Tibial nerve (tissue), 4 donors: ENCODE results near the gene ACSL1. TPM values are rescaled to one million over a fixed set of nuclear protein-coding genes. Genes with fewer than 3 reads are reported as not detected.
A peak's percentile ranks its signal among the peaks of the same experiment; 100 is the strongest.

Experiments used
- DNase-seq, 2 donors: peaks; one replicate each; pipeline ENCODE4 v3.0.0-alpha.2; 2019; ENCODE audit warnings: low spot score in 2 of 2
- H3K27ac ChIP-seq, 4 donors: fragments of 200-600 bp; sonication (generic) in 3 of 4; one replicate each; pipeline ENCODE4 v1.5.1; 2017 to 2019; ENCODE audit warnings: mild to moderate bottlenecking in 1 of 4
- H3K27me3 ChIP-seq, 2 donors: fragments of 200-600 bp; sonication (generic) in 1 of 2; one replicate each; pipeline versions ENCODE4 v1.5.1 to v1.6.0; 2017 to 2019
- H3K36me3 ChIP-seq, 3 donors: fragments of 200-600 bp; sonication (generic); one replicate each; pipeline ENCODE4 v1.5.1; 2018 to 2019
- H3K4me1 ChIP-seq, 4 donors: fragments of 200-600 bp; sonication (generic) in 3 of 4; one replicate each; pipeline ENCODE4 v1.5.1; 2017 to 2019
- H3K4me3 ChIP-seq, 4 donors: fragments of 200-600 bp; sonication (generic) in 3 of 4; one replicate each; pipeline ENCODE4 v1.5.1; 2017 to 2019; ENCODE audit warnings: mild to moderate bottlenecking in 1 of 4, moderate library complexity in 1 of 4
- H3K9me3 ChIP-seq, 4 donors: fragments of 200-600 bp; sonication (generic) in 3 of 4; one replicate each; pipeline ENCODE4 v1.5.1; 2017 to 2019
- CTCF ChIP-seq, 5 experiments: fragments of 200-600 bp in 3 of 5; fragments of 450-650 bp in 2 of 5; sonication (generic) in 3 of 5; IDR thresholded peaks; one replicate each; pipeline ENCODE4 v1.5.1; 2016 to 2019; ENCODE audit warnings: antibody characterized with exemption in 5 of 5, mild to moderate bottlenecking in 3 of 5, moderate library complexity in 2 of 5
- EP300 ChIP-seq, 2 donors: sonication (generic); formaldehyde crosslinking; IDR thresholded peaks; one replicate each; pipeline ENCODE4 v1.6.1; 2017; ENCODE audit warnings: antibody characterized with exemption in 2 of 2, mild to moderate bottlenecking in 1 of 2
- POLR2A ChIP-seq, 2 donors: fragments of 450-650 bp; IDR thresholded peaks; one replicate each; pipeline ENCODE4 v1.6.1; 2017; ENCODE audit warnings: antibody characterized with exemption in 2 of 2, mild to moderate bottlenecking in 2 of 2, moderate library complexity in 2 of 2
- WGBS, 2 donors: methylation state at CpG; one replicate each; pipeline ENCODE4 v1.1.5; 2018; 5-methylcytosine and 5-hydroxymethylcytosine counted together
- total RNA-seq, 4 donors: library from RNA; depleted of rRNA; stranded (reverse); fragments of >200 nt; gene quantifications; one replicate each; pipeline ENCODE4 v1.1.0, GENCODE V29; 2016

Gene ACSL1
- total RNA-seq, 4 donors from 2014 or later: 112 to 384 (median 211) TPM

- H3K4me1 ChIP-seq: peaks cover 0 to 65% (median 16%) of the 10 kb centered on the region in 4 donors
- TF ChIP-seq EP300 (IDR thresholded peaks at IDR 0.05) (no peak), POLR2A (IDR thresholded peaks at IDR 0.05) (no peak), CTCF (IDR thresholded peaks at IDR 0.05) (no peak)
- no peak for DNase-seq
- no peaks in the 10 kb centered on the region for H3K36me3 ChIP-seq
- H3K27me3 ChIP-seq: no peaks in the 10 kb centered on the region
- H3K9me3 ChIP-seq: no peaks in the 10 kb centered on the region
- peak overlapping the region in 1 of 4 donors; percentile 50 for H3K27ac ChIP-seq
- no peak overlapping the region for H3K4me3 ChIP-seq
- WGBS, 2 donors: 89 to 94% methylated on average over 7 to 11 of the region's 11 CpGs
Observed at GRCh38 chr4:184817494-184818215, 8.1 kb downstream of the ACSL1 start.

DNA sequence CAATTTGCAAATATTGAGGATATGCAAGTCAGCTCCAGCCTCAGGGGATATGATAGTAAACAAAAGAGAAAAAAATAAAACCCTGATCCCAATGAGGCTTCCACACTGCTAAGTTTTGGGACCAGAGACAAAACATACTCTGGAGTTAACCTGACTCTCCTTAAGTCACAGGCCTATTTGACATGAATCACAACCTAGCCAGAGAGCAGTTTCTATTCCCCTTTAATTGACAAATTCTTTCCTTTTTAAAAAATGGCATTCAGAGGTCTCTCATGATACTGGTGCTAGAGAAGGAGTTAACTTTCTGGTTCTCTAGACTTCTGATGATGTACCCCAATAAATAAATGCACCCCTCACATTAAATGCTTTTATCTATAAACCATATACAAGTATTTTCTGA, 8.8 kb downstream of the ACSL1 start:
- no peak for DNase-seq
- no peaks in the 10 kb centered on the region for H3K9me3 ChIP-seq
- no peak overlapping the region for H3K27ac ChIP-seq
- no peak overlapping the region for H3K4me3 ChIP-seq
- H3K36me3 ChIP-seq: no peaks in the 10 kb centered on the region
- no peaks in the 10 kb centered on the region for H3K27me3 ChIP-seq
- TF ChIP-seq CTCF (IDR thresholded peaks at IDR 0.05) (no peak), EP300 (IDR thresholded peaks at IDR 0.05) (no peak), POLR2A (IDR thresholded peaks at IDR 0.05) (no peak)
- peaks cover 0 to 65% (median 20%) of the 10 kb centered on the region in 4 donors for H3K4me1 ChIP-seq

DNA sequence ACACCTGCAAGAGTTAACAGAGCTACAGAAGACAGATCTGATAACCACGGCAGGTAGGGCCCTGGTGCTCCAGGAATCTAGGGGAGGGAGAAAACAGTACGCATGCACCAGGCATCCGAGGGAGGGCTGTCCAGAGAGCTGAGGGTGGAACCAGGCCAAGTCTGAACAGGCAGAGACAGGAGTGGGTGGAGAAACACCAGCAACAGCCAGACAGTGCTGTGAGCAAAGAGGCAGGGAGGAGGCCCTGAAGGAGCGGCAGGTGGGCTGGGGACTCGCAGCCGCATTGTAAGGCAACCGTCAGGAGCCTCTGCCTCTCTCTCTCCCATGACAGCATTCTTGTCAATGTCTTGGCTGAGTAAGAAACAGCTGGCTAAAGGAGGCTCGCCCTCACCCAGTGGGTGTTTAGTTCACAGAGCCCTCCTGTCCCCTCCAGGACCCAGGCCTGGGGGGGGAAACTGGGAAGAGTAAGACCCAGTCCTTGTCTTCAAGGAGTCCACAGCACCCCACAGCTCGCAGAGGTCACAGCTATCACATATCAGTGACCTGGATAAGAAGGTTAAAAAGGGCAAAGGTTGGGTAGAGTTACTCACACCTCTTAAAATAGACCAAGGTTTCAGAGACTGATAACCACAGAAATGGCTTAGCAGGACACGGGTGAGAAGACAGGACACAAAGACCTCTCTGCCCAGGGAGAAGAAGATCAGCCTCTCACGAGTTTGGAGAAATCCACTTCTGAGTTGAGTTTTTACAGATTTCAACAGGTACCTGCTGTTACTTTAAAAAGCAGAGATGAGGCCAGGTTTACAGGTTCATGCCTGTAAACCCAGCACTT, 10.5 kb downstream of the ACSL1 start:
- H3K4me3 ChIP-seq: peak overlapping the region in 1 of 4 donors; percentile 3
- 25 to 36% methylated on average over 11 of the region's 11 CpGs for WGBS, 2 donors
- H3K36me3 ChIP-seq: no peaks in the 10 kb centered on the region
- TF ChIP-seq EP300 (IDR thresholded peaks at IDR 0.05): peak in 1 of 2 donors; percentile 28
- TF ChIP-seq POLR2A (IDR thresholded peaks at IDR 0.05): no peak
- no peak for TF ChIP-seq CTCF (IDR thresholded peaks at IDR 0.05)
- H3K27ac ChIP-seq: peak overlapping the region; percentile 4 to 82 (median 66)
- no peaks in the 10 kb centered on the region for H3K9me3 ChIP-seq
- H3K4me1 ChIP-seq: peaks cover 0 to 81% (median 28%) of the 10 kb centered on the region in 4 donors
- no peaks in the 10 kb centered on the region for H3K27me3 ChIP-seq
- DNase-seq: peak; percentile 48 to 62

GRCh38 chr4:184814686-184815045, 11.1 kb downstream of the ACSL1 start:
- Histone ChIP-seq H3K4me1 (peaks cover 0 to 81% (median 31%) of the 10 kb centered on the region in 4 donors), H3K9me3 (no peaks in the 10 kb centered on the region), H3K36me3 (no peaks in the 10 kb centered on the region), H3K27me3 (no peaks in the 10 kb centered on the region), H3K4me3 (no peak overlapping the region), H3K27ac (peak overlapping the region; percentile 4 to 82 (median 66))
- 57 to 63% methylated on average over 5 of the region's 5 CpGs for WGBS, 2 donors
- no peak for DNase-seq
- TF ChIP-seq POLR2A (IDR thresholded peaks at IDR 0.05): no peak
- no peak for TF ChIP-seq EP300 (IDR thresholded peaks at IDR 0.05)
- no peak for TF ChIP-seq CTCF (IDR thresholded peaks at IDR 0.05)
